KMS-11 (cell line): ENCODE results near the gene CEMIP.

Experiments
- H2AFZ ChIP-seq: fragments of 200-600 bp; sonication (generic); 2 replicates; pipeline ENCODE4 v1.6.1; 2016; ENCODE audit warnings: antibody characterized with exemption, mixed run types, low read depth
- H3K27ac ChIP-seq: fragments of 200-600 bp; sonication (generic); 2 replicates; pipeline ENCODE4 v1.6.1; 2016; ENCODE audit warnings: mild to moderate bottlenecking, mixed run types
- H3K27me3 ChIP-seq: fragments of 200-600 bp; sonication (generic); 2 replicates; pipeline ENCODE4 v1.6.1; 2017; ENCODE audit warnings: mild to moderate bottlenecking, low read depth, mixed run types, moderate library complexity; ENCODE audit not compliant: insufficient read depth
- H3K36me3 ChIP-seq: fragments of 200-600 bp; sonication (generic); 2 replicates; pipeline ENCODE4 v1.6.1; 2017; ENCODE audit warnings: mild to moderate bottlenecking, mixed run types; ENCODE audit not compliant: insufficient read depth
- H3K4me1 ChIP-seq: fragments of 200-600 bp; sonication (generic); 2 replicates; pipeline ENCODE4 v1.6.1; 2016; ENCODE audit warnings: mild to moderate bottlenecking, low read depth, mixed run types; ENCODE audit not compliant: poor library complexity, severe bottlenecking
- H3K4me2 ChIP-seq: fragments of 200-600 bp; sonication (generic); 2 replicates; pipeline ENCODE4 v1.7.0; 2016; ENCODE audit warnings: mild to moderate bottlenecking, mixed run types
- H3K4me3 ChIP-seq: fragments of 200-600 bp; sonication (generic); IDR thresholded peaks from 2 replicates; pipeline ENCODE4 v1.6.1; 2017; ENCODE audit warnings: low read depth, low read length, mixed read lengths; ENCODE audit not compliant: insufficient read depth
- H3K79me2 ChIP-seq: fragments of 200-600 bp; sonication (generic); 2 replicates; pipeline ENCODE4 v1.6.1; 2016; ENCODE audit warnings: low read depth, mixed run types; ENCODE audit not compliant: insufficient read depth
- H3K9ac ChIP-seq: fragments of 200-600 bp; sonication (generic); 2 replicates; pipeline ENCODE4 v1.6.1; 2016; ENCODE audit warnings: mild to moderate bottlenecking, mixed run types
- H4K20me1 ChIP-seq: fragments of 200-600 bp; sonication (generic); 2 replicates; pipeline ENCODE4 v1.6.1; 2016; ENCODE audit warnings: mild to moderate bottlenecking, mixed run types; ENCODE audit not compliant: insufficient read depth
- CTCF ChIP-seq: fragments of 200-600 bp; sonication (generic); conservative IDR thresholded peaks from 2 replicates; pipeline ENCODE4 v1.6.1; 2017; ENCODE audit warnings: low read depth, mild to moderate bottlenecking, antibody characterized with exemption, low read length, moderate library complexity, mixed read lengths

The CEMIP gene

DNA sequence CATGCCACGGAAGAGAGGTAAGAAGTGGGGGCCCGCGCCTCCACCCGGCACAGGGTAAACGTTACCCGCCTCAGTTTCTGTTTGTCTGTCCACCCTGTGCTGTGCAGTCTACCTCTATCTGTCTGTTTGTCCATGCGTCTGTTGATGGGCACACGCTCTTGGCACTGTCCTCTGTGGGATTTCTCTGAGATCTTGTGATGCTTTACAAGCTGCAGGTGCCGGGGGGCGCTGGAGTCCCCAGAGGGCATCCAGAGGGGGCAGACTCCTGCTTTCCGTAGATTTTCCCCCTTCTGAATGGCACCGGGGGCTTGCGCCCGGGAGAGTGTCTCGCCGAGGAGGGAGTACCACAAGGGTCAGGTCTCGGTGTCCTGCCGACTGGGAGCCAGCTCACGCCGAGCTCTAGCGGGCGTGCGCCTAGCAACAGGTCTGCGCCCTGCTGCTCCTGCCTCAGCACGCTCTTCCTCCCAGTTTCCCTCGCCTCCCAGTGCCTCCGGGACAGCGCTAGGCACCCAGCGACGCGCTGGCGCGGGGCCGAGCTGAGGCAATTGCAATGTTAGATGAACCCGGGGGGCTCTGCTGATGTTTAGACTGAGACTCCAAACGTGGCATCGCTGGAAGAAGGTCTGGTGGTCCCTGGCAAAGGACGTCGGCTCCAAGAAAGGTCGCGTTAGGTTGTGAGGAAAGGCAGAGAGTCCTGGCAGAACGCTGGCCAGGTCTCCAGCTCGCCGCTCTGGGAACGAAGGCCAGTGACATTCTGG lies 667 bp downstream of the CEMIP start:
- no peaks in the 10 kb centered on the region for H4K20me1 ChIP-seq
- TF ChIP-seq CTCF: no peak

DNA sequence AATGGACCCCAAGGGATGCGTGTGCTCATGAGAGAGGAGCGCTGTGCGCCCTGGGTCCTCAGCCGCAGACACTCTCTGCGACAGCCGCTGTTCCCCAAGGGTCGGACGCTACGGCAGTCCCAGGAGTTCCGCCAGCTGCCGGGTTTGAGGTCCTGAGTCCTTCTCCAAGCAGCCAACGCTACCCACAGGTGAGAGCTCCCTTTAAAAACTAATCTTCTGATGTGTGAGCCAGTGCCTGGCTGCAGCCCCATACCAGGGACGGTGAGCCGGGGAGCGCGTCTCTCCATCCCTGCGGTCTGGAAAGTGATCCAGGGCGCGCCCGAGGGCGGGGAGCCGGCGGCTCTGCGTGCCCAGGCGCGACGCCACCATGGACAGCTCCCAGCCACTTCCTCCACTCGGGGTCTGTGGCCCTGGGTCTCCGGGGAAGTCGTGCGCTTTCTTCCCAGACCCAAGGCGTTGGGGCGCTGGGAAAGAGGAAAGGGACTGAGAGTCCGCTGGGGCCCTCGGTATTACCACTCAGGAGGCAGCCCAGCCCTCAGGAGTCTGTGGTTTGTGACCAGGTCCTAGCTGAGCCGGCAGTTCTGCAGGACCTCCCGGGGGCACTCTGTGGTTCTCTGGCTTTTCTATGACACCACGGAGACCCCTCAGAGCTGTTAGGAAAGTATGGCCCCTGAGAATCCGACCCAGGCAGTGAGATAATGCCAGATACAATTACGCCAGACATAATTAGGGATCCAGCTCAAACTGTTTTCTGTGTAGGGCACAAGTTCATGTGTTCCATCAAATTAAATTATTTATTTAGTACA lies 1.4 kb downstream of the CEMIP start:
- H3K4me3 ChIP-seq: no peak overlapping the region
- no peak overlapping the region for H3K9ac ChIP-seq
- no peaks in the 10 kb centered on the region for H3K27me3 ChIP-seq
- no peak for TF ChIP-seq CTCF
- no peaks in the 10 kb centered on the region for H3K4me1 ChIP-seq
- H4K20me1 ChIP-seq: no peaks in the 10 kb centered on the region
- no peak overlapping the region for H2AFZ ChIP-seq
- no peak overlapping the region for H3K27ac ChIP-seq
- H3K79me2 ChIP-seq: no peaks in the 10 kb centered on the region
- H3K36me3 ChIP-seq: no peaks in the 10 kb centered on the region
- no peak overlapping the region for H3K4me2 ChIP-seq

More for the DNA sequence above, 667 bp downstream of the CEMIP start:
- H3K36me3 ChIP-seq: no peaks in the 10 kb centered on the region
- H3K4me2 ChIP-seq: peak overlapping the region; percentile 56
- H3K9ac ChIP-seq: no peak overlapping the region
- no peak overlapping the region for H3K27ac ChIP-seq
- H3K79me2 ChIP-seq: no peaks in the 10 kb centered on the region
- H3K27me3 ChIP-seq: no peaks in the 10 kb centered on the region
- H3K4me1 ChIP-seq: no peaks in the 10 kb centered on the region
- no peak overlapping the region for H3K4me3 ChIP-seq
- peak overlapping the region; percentile 65; the same call in 1 of the 2 replicates for H2AFZ ChIP-seq

- H3K4me2 ChIP-seq: no peak overlapping the region
- no peak for TF ChIP-seq CTCF
- no peaks in the 10 kb centered on the region for H4K20me1 ChIP-seq
- no peaks in the 10 kb centered on the region for H3K27me3 ChIP-seq
- H3K36me3 ChIP-seq: no peaks in the 10 kb centered on the region
- no peaks in the 10 kb centered on the region for H3K4me1 ChIP-seq
- no peak overlapping the region for H2AFZ ChIP-seq
- no peak overlapping the region for H3K9ac ChIP-seq
- H3K79me2 ChIP-seq: no peaks in the 10 kb centered on the region
- no peak overlapping the region for H3K4me3 ChIP-seq
- no peak overlapping the region for H3K27ac ChIP-seq
Measured at GRCh38 chr15:80783260-80783659, 4.1 kb downstream of the CEMIP start.

DNA sequence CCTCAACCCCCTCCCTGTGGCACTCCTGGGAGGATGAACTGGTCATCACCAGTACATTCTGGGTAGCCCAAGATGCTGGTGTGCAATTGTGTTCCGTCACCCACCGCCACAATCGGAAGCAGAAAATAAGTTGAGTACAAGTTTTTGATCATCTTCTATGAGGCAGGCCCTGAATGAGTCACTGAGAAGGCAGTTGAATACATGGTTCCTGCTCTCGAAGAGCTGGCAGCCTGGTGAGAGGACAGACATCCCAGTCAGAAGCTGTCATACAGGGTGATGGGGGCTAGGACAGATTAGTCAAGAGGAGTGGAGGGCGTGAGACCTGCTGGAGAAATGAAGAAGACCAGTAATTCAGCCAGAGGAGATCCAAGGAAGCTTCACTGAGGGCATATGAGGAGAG lies 6.2 kb downstream of the CEMIP start:
- Histone ChIP-seq H3K27me3 (no peaks in the 10 kb centered on the region), H3K9ac (no peak overlapping the region), H4K20me1 (no peaks in the 10 kb centered on the region), H2AFZ (no peak overlapping the region), H3K4me2 (no peak overlapping the region), H3K79me2 (no peaks in the 10 kb centered on the region), H3K4me3 (no peak overlapping the region), H3K36me3 (no peaks in the 10 kb centered on the region), H3K27ac (no peak overlapping the region), H3K4me1 (no peaks in the 10 kb centered on the region)
- TF ChIP-seq CTCF: no peak
